Measurements from ENCODE around the gene ZNF682.
"Not testable (repeated sequence)": the region's sequence is repeated elsewhere in the genome, so short reads cannot be mapped to it uniquely, and the experiment has no call there.

- TF ChIP-seq CTCF (conservative IDR thresholded peaks at IDR 0.05; ENCODE audit: low read length); EZH2phosphoT487 (IDR thresholded peaks at IDR 0.05; ENCODE audit: borderline replicate concordance, low read depth, low read length): not testable (repeated sequence)
These were observed 43.0 kb upstream of the ZNF682 start for GRCh38 chr19:20082232-20082833.
